DND-41 (cell line): Measurements from ENCODE around the gene PRDX2.

Experiments used
- ATAC-seq: fragments of 200-7000 bp; cut with Tn5 transposase; 3 replicates; pipeline ENCODE4 v1.9.1; 2021; ENCODE audit warnings: low read depth; ENCODE audit not compliant: insufficient read depth
- DNase-seq: peaks from one replicate; pipeline ENCODE4 v3.0.0-alpha.2; 2020
- H2AFZ ChIP-seq: 2 replicates; pipeline ENCODE4 v1.6.0; 2012; ENCODE audit warnings: low read depth, low read length
- H3K27ac ChIP-seq: 2 replicates; pipeline ENCODE4 v1.5.1; 2012; ENCODE audit warnings: low read length, inconsistent platforms
- H3K27me3 ChIP-seq: fragments of 200-600 bp; sonication (generic); 2 replicates; pipeline ENCODE4 v1.6.0; 2012; ENCODE audit warnings: low read length, mild to moderate bottlenecking, inconsistent platforms; ENCODE audit not compliant: insufficient read depth, poor library complexity
- H3K36me3 ChIP-seq: 2 replicates; pipeline ENCODE4 v1.5.1; 2012; ENCODE audit warnings: low read length, inconsistent platforms; ENCODE audit not compliant: insufficient read depth
- H3K4me1 ChIP-seq: 2 replicates; pipeline ENCODE4 v1.5.1; 2012; ENCODE audit warnings: mild to moderate bottlenecking, low read length; ENCODE audit not compliant: insufficient read depth
- H3K4me2 ChIP-seq: 2 replicates; pipeline ENCODE4 v1.6.0; 2012; ENCODE audit warnings: mild to moderate bottlenecking, moderate library complexity, low read length, inconsistent platforms; ENCODE audit not compliant: insufficient read depth
- H3K4me3 ChIP-seq, 2 experiments: fragments of 200-600 bp in 1 of 2; shearing (Covaris generic) in 1 of 2; 2 replicates each; pipeline ENCODE4 v1.5.1; 2012 to 2016; ENCODE audit warnings: inconsistent platforms in 2 of 2, low read length in 2 of 2, mild to moderate bottlenecking in 2 of 2, low read depth in 1 of 2, moderate library complexity in 1 of 2
- H3K79me2 ChIP-seq: 2 replicates; pipeline ENCODE4 v1.6.0; 2012; ENCODE audit warnings: low read length, inconsistent platforms; ENCODE audit not compliant: insufficient read depth
- H3K9ac ChIP-seq: 2 replicates; pipeline ENCODE4 v1.6.0; 2012; ENCODE audit warnings: low read depth, mild to moderate bottlenecking, inconsistent platforms, low read length, moderate library complexity
- H3K9me3 ChIP-seq: 2 replicates; pipeline ENCODE4 v1.5.1; 2012; ENCODE audit warnings: low read length, moderate library complexity, mild to moderate bottlenecking, inconsistent platforms; ENCODE audit not compliant: insufficient read depth, severe bottlenecking
- H4K20me1 ChIP-seq: 2 replicates; pipeline ENCODE4 v1.6.0; 2012; ENCODE audit warnings: low read length; ENCODE audit not compliant: insufficient read depth
- EZH2 ChIP-seq: IDR thresholded peaks from 3 replicates; pipeline ENCODE4 v1.6.1; 2012; ENCODE audit warnings: borderline replicate concordance, low read depth, mild to moderate bottlenecking, moderate library complexity, low read length, inconsistent platforms; ENCODE audit not compliant: severe bottlenecking
- TF ChIP-seq, protein P1 (sequence below): IDR thresholded peaks from 2 replicates; pipeline ENCODE4 v1.5.1; 2012; ENCODE audit warnings: borderline replicate concordance, low read length, moderate library complexity, mild to moderate bottlenecking; ENCODE audit not compliant: poor library complexity, severe bottlenecking; ENCODE audit errors: extremely low read depth

PRDX2 gene

GRCh38 chr19:12754465-12755196 lies 47.0 kb downstream of the PRDX2 start:
- DNase-seq (no peak), ATAC-seq (no peak)
- TF ChIP-seq, protein P1, sequence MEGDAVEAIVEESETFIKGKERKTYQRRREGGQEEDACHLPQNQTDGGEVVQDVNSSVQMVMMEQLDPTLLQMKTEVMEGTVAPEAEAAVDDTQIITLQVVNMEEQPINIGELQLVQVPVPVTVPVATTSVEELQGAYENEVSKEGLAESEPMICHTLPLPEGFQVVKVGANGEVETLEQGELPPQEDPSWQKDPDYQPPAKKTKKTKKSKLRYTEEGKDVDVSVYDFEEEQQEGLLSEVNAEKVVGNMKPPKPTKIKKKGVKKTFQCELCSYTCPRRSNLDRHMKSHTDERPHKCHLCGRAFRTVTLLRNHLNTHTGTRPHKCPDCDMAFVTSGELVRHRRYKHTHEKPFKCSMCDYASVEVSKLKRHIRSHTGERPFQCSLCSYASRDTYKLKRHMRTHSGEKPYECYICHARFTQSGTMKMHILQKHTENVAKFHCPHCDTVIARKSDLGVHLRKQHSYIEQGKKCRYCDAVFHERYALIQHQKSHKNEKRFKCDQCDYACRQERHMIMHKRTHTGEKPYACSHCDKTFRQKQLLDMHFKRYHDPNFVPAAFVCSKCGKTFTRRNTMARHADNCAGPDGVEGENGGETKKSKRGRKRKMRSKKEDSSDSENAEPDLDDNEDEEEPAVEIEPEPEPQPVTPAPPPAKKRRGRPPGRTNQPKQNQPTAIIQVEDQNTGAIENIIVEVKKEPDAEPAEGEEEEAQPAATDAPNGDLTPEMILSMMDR = no peak
- no peak for TF ChIP-seq EZH2

DNA sequence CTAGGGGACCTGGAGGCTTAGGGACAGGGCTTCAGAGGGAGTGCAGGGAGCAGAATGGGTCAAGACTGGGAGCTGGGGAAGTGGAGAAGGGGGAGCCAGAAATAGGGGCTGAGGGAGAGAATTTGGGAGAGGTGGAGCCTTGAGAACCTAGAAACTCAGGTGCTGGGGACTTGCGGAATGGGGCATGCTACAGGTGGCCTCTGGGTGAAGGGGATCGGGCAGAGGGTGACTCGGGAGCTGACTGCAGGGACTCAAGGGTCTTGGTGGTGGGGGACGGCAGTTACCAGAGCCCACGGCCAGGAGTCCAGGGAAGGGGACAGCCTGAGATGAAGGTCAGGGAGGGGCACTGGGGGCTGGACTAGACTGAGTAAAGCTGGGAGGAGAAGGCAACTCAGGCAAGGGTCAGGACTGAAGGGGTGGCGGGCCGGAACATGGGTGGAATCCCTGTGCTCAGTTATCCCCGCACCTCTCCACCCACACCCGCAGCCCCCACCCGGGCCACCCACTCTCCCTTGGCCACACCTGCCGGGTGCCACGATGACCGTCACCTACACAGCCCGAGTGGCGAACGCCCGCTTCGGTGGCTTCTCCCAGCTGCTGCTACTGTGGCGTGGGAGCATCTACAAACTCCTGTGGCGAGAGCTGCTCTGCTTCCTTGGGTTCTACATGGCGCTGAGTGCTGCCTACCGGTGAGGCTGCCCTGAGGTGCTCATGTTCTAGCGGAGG lies 49.4 kb downstream of the PRDX2 start:
- peaks cover under 1% of the 10 kb centered on the region; the same call in 1 of the 2 replicates for H3K4me1 ChIP-seq
- H3K4me3 ChIP-seq = no peak overlapping the region
- DNase-seq (no peak), ATAC-seq (no peak)
- H3K79me2 ChIP-seq = no peaks in the 10 kb centered on the region
- H3K4me2 ChIP-seq = no peak overlapping the region
- no peak overlapping the region for H2AFZ ChIP-seq
- H3K9me3 ChIP-seq = peaks cover 9% of the 10 kb centered on the region
- TF ChIP-seq EZH2 = no peak
- TF ChIP-seq, protein P1 = no peak
- peaks cover 11% of the 10 kb centered on the region for H3K36me3 ChIP-seq
- H3K27ac ChIP-seq = no peak overlapping the region
- H4K20me1 ChIP-seq = no peaks in the 10 kb centered on the region
- no peaks in the 10 kb centered on the region for H3K27me3 ChIP-seq
- H3K9ac ChIP-seq = no peak overlapping the region

More at GRCh38 chr19:12754465-12755196, 47.0 kb downstream of the PRDX2 start:
- no peaks in the 10 kb centered on the region for H3K79me2 ChIP-seq
- no peak overlapping the region; the same call in 1 of the 2 replicates for H2AFZ ChIP-seq
- H3K27ac ChIP-seq = no peak overlapping the region
- no peaks in the 10 kb centered on the region for H4K20me1 ChIP-seq
- H3K9me3 ChIP-seq = no peaks in the 10 kb centered on the region
- H3K4me2 ChIP-seq = no peak overlapping the region
- H3K4me3 ChIP-seq = no peak overlapping the region
- no peak overlapping the region for H3K9ac ChIP-seq
- H3K36me3 ChIP-seq = no peaks in the 10 kb centered on the region
- H3K4me1 ChIP-seq = peaks cover 9% of the 10 kb centered on the region
- no peaks in the 10 kb centered on the region for H3K27me3 ChIP-seq

GRCh38 chr19:12751635-12752034 lies 50.0 kb downstream of the PRDX2 start, which contains the start of gene BEST2:
TSS of gene BEST2 (plus strand) at chr19:12751791. CDS start at chr19:12752593, 802 bp downstream.
- H3K4me3 ChIP-seq = no peak within 1 kb of the TSS
- peaks cover 13% of the 10 kb centered on the region for H3K9me3 ChIP-seq
- DNase-seq = no peak
- no peaks in the 10 kb centered on the region for H4K20me1 ChIP-seq
- ATAC-seq = no peak
- H3K27me3 ChIP-seq = no peaks in the 10 kb centered on the region
- H3K4me2 ChIP-seq = no peak within 1 kb of the TSS
- TF ChIP-seq, protein P1 = no peak
- TF ChIP-seq EZH2 = no peak
- H3K27ac ChIP-seq = no peak within 1 kb of the TSS
- H3K4me1 ChIP-seq = no peaks in the 10 kb centered on the region
- H3K79me2 ChIP-seq = no peaks in the 10 kb centered on the region
- H3K36me3 ChIP-seq = peaks cover 16% of the 10 kb centered on the region
- no peak within 1 kb of the TSS for H2AFZ ChIP-seq
- H3K9ac ChIP-seq = no peak within 1 kb of the TSS
